ENCODE data around the gene FGGY.
"Not testable (repeated sequence)": the region's sequence is repeated elsewhere in the genome, so short reads cannot be mapped to it uniquely, and the experiment has no call there.

FGGY gene

GRCh38 chr1:59639266-59639665, 342.4 kb downstream of the FGGY start:
- Histone ChIP-seq H2AFZ (ENCODE audit: low read depth, low read length) (no peak overlapping the region), H3K9me3 (ENCODE audit: low read length) (no peaks in the 10 kb centered on the region), H3K36me3 (ENCODE audit: insufficient read depth, low read length) (no peaks in the 10 kb centered on the region), H3K27me3 (ENCODE audit: insufficient read depth, low read length) (no peaks in the 10 kb centered on the region), H3K4me1 (ENCODE audit: insufficient read depth, low read length) (peaks cover 13% of the 10 kb centered on the region), H3K4me3 (ENCODE audit: low read length) (no peak overlapping the region)

- H3K4me3 ChIP-seq (ENCODE audit: low read length): no peak overlapping the region
- H3K4me1 ChIP-seq (ENCODE audit: insufficient read depth, low read length): peaks cover 13% of the 10 kb centered on the region
- H3K36me3 ChIP-seq (ENCODE audit: insufficient read depth, low read length): no peaks in the 10 kb centered on the region
- no peaks in the 10 kb centered on the region for H3K27me3 ChIP-seq (ENCODE audit: insufficient read depth, low read length)
- no peaks in the 10 kb centered on the region for H3K9me3 ChIP-seq (ENCODE audit: low read length)
- no peak overlapping the region for H2AFZ ChIP-seq (ENCODE audit: low read depth, low read length)
These were observed 344.0 kb downstream of the FGGY start for GRCh38 chr1:59640851-59641250.

GRCh38 chr1:59641836-59642235, 344.9 kb downstream of the FGGY start:
- Histone ChIP-seq H3K27me3 (ENCODE audit: insufficient read depth, low read length) (no peaks in the 10 kb centered on the region), H3K36me3 (ENCODE audit: insufficient read depth, low read length) (no peaks in the 10 kb centered on the region), H3K4me3 (ENCODE audit: low read length) (no peak overlapping the region), H3K4me1 (ENCODE audit: insufficient read depth, low read length) (peaks cover 13% of the 10 kb centered on the region), H2AFZ (ENCODE audit: low read depth, low read length) (no peak overlapping the region), H3K9me3 (ENCODE audit: low read length) (no peaks in the 10 kb centered on the region)

- H3K9me3 ChIP-seq (ENCODE audit: low read length): no peaks in the 10 kb centered on the region
- H3K36me3 ChIP-seq (ENCODE audit: insufficient read depth, low read length): no peaks in the 10 kb centered on the region
- peaks cover 5% of the 10 kb centered on the region for H3K4me1 ChIP-seq (ENCODE audit: insufficient read depth, low read length)
- no peak overlapping the region for H2AFZ ChIP-seq (ENCODE audit: low read depth, low read length)
- H3K4me3 ChIP-seq (ENCODE audit: low read length): no peak overlapping the region
- H3K27me3 ChIP-seq (ENCODE audit: insufficient read depth, low read length): no peaks in the 10 kb centered on the region
These were observed 346.6 kb downstream of the FGGY start for GRCh38 chr1:59643526-59643925.

- Histone ChIP-seq H2AFZ (ENCODE audit: low read depth, low read length) (no peak overlapping the region), H3K9me3 (ENCODE audit: low read length) (no peaks in the 10 kb centered on the region), H3K36me3 (ENCODE audit: insufficient read depth, low read length) (no peaks in the 10 kb centered on the region), H3K4me3 (ENCODE audit: low read length) (no peak overlapping the region), H3K4me1 (ENCODE audit: insufficient read depth, low read length) (no peaks in the 10 kb centered on the region), H3K27me3 (ENCODE audit: insufficient read depth, low read length) (no peaks in the 10 kb centered on the region)
These were observed 349.0 kb downstream of the FGGY start for GRCh38 chr1:59645893-59646292.

GRCh38 chr1:59653142-59653958, 356.5 kb downstream of the FGGY start:
- not testable (repeated sequence) for H3K4me3 ChIP-seq (ENCODE audit: low read length); H3K9me3 ChIP-seq (ENCODE audit: low read length); H3K36me3 ChIP-seq (ENCODE audit: insufficient read depth, low read length); H2AFZ ChIP-seq (ENCODE audit: low read depth, low read length); H3K4me1 ChIP-seq (ENCODE audit: insufficient read depth, low read length); H3K27me3 ChIP-seq (ENCODE audit: insufficient read depth, low read length)

DNA sequence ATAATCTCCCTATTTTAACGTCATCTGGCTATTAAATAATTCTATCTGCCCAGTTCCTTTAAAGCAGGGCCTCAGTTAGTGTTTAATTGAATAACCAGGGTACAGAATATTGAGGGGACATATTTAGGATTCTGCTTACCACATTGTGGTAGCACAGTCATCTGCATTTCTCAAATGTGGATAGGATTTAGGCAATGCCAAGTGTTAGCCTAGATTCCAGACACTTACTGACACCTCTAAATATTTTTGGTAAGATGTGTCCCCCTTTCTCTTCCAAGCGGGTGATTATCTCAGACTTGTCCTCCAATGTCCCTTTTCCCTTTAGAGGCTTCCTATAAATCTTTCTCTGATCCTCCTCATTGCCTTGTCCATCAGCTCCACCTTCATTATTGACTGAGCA, 357.1 kb downstream of the FGGY start:
- Histone ChIP-seq H3K4me3 (ENCODE audit: low read length) (no peak overlapping the region), H3K9me3 (ENCODE audit: low read length) (no peaks in the 10 kb centered on the region), H3K27me3 (ENCODE audit: insufficient read depth, low read length) (no peaks in the 10 kb centered on the region), H3K4me1 (ENCODE audit: insufficient read depth, low read length) (no peaks in the 10 kb centered on the region), H2AFZ (ENCODE audit: low read depth, low read length) (no peak overlapping the region), H3K36me3 (ENCODE audit: insufficient read depth, low read length) (no peaks in the 10 kb centered on the region)

DNA sequence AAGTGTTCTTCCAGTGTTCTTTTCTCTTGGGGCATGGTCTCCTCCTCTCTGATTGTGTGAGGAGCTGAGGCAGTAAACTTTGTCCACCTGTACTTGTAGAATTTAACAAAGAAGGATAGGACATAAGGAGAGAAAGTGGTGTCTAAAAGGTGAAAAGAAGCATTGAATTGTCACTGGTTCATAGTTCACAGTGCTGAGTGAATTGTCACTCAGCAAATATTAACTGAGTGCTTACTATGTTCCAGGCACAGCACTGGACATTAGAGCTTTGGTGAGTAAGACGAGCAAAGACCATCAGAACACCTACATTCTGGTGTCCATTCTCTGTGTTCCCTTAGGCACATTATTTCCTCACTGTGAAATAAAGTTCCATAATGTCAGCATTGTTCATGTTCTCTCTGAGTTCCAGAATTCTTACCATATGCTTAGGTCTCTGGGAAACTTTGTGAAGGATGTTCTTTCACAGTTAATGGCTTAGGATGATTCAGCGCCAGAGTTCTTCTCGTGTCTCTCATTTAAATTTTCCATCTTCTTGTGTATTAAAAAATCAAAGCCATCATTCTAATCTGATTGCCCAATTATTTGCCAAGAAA, 361.1 kb downstream of the FGGY start:
- H3K36me3 ChIP-seq (ENCODE audit: insufficient read depth, low read length): no peaks in the 10 kb centered on the region
- no peaks in the 10 kb centered on the region for H3K4me1 ChIP-seq (ENCODE audit: insufficient read depth, low read length)
- no peak overlapping the region for H3K4me3 ChIP-seq (ENCODE audit: low read length)
- H3K27me3 ChIP-seq (ENCODE audit: insufficient read depth, low read length): no peaks in the 10 kb centered on the region
- H3K9me3 ChIP-seq (ENCODE audit: low read length): no peaks in the 10 kb centered on the region
- no peak overlapping the region for H2AFZ ChIP-seq (ENCODE audit: low read depth, low read length)

GRCh38 chr1:59664166-59664565, 367.3 kb downstream of the FGGY start:
- no peaks in the 10 kb centered on the region for H3K9me3 ChIP-seq (ENCODE audit: low read length)
- no peaks in the 10 kb centered on the region for H3K27me3 ChIP-seq (ENCODE audit: insufficient read depth, low read length)
- H3K36me3 ChIP-seq (ENCODE audit: insufficient read depth, low read length): no peaks in the 10 kb centered on the region
- peaks cover 13% of the 10 kb centered on the region for H3K4me1 ChIP-seq (ENCODE audit: insufficient read depth, low read length)
- no peak overlapping the region for H2AFZ ChIP-seq (ENCODE audit: low read depth, low read length)
- no peak overlapping the region for H3K4me3 ChIP-seq (ENCODE audit: low read length)

DNA sequence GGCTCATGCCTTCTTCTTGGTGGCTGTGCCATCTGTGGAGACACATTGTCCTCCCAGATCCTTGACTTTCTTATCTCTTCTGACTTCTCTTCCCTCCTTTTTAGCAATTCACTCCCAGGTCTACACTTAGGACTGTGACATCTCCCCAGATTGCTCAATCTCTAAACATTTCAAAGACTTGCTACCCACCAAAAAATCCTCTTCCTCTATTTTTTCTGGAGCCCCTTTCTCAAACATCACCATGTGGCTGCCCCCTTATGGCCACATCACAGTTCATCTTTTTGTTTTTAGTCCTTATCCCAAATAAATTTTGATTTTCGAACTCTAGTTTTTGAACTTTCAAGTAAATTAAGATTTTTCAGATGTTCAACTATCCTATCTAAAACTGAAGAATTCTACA, 369.2 kb downstream of the FGGY start:
- Histone ChIP-seq H3K4me3 (ENCODE audit: low read length) (no peak overlapping the region), H3K9me3 (ENCODE audit: low read length) (no peaks in the 10 kb centered on the region), H3K36me3 (ENCODE audit: insufficient read depth, low read length) (no peaks in the 10 kb centered on the region), H3K4me1 (ENCODE audit: insufficient read depth, low read length) (peaks cover 28% of the 10 kb centered on the region), H2AFZ (ENCODE audit: low read depth, low read length) (no peak overlapping the region), H3K27me3 (ENCODE audit: insufficient read depth, low read length) (no peaks in the 10 kb centered on the region)

DNA sequence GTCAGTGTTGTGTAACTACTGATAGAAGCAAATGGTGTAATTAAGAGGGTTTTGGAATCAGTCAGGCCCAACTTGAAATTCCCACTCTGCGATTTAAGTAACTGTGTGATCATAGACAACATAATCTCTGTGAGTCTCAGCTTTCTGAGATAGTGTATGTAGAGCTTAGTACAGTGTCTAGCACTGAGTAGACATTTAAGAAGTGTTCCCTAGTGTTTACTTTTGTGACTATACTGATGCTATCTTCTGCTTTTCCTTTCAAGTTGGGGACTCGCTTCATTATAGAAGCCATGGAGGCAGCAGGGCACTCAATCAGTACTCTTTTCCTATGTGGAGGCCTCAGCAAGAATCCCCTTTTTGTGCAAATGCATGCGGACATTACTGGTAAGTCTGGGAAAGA, 370.1 kb downstream of the FGGY start:
- H2AFZ ChIP-seq (ENCODE audit: low read depth, low read length): no peak overlapping the region
- no peaks in the 10 kb centered on the region for H3K27me3 ChIP-seq (ENCODE audit: insufficient read depth, low read length)
- H3K9me3 ChIP-seq (ENCODE audit: low read length): no peaks in the 10 kb centered on the region
- H3K4me3 ChIP-seq (ENCODE audit: low read length): no peak overlapping the region
- H3K4me1 ChIP-seq (ENCODE audit: insufficient read depth, low read length): peaks cover 28% of the 10 kb centered on the region
- H3K36me3 ChIP-seq (ENCODE audit: insufficient read depth, low read length): no peaks in the 10 kb centered on the region

DNA sequence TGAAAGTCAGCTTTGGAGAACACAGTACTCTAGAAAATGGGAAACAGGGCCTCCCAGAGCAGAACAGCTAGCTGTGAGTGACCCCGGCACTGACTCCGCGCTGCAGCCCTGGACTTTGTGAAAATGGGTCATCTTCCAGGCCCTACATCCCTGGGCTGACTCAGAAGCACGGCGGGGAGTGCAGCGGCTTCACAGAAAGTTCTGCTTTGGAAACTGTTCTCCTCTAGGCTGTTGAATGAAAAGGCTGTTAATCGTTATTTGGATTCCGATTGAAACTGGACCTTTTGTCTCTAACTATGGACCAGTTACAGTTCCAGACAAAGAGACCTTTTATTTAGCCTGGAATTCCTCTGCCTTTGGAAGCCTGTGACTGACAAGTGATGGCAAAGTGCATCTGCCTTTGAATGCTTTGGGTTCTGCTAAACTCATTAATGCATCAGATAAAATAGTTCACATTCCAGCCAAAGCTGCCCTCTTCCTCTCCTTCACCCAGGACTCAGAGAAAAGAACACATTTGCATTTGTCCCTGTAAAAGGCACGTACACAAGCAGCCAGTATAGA, 372.9 kb downstream of the FGGY start:
- peaks cover 23% of the 10 kb centered on the region for H3K4me1 ChIP-seq (ENCODE audit: insufficient read depth, low read length)
- no peaks in the 10 kb centered on the region for H3K36me3 ChIP-seq (ENCODE audit: insufficient read depth, low read length)
- H3K9me3 ChIP-seq (ENCODE audit: low read length): no peaks in the 10 kb centered on the region
- H2AFZ ChIP-seq (ENCODE audit: low read depth, low read length): no peak overlapping the region
- H3K4me3 ChIP-seq (ENCODE audit: low read length): no peak overlapping the region
- H3K27me3 ChIP-seq (ENCODE audit: insufficient read depth, low read length): no peaks in the 10 kb centered on the region

DNA sequence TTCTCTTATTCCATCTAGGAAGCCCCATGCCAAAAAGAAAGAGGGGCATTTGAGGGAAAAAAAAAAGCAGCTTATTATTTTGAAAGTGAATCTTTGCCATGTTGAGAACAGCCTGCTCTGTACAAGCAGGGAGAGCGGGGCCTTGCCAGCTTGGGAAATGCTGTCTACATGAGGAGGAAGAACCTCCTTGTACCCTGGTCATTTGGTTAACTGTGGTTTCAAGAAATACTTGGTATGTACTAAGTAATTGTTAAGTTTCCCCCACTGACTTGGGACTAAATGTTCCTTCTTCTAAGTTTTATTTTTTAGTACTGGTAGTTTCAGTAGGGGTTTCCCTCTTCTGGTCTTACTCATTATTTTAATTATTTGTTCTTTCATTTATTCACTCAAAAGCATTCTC, 373.8 kb downstream of the FGGY start:
- no peak overlapping the region for H3K4me3 ChIP-seq (ENCODE audit: low read length)
- no peaks in the 10 kb centered on the region for H3K36me3 ChIP-seq (ENCODE audit: insufficient read depth, low read length)
- peaks cover 23% of the 10 kb centered on the region for H3K4me1 ChIP-seq (ENCODE audit: insufficient read depth, low read length)
- no peak overlapping the region for H2AFZ ChIP-seq (ENCODE audit: low read depth, low read length)
- no peaks in the 10 kb centered on the region for H3K9me3 ChIP-seq (ENCODE audit: low read length)
- H3K27me3 ChIP-seq (ENCODE audit: insufficient read depth, low read length): no peaks in the 10 kb centered on the region
